ENCODE data around the gene DDX23. TPM values are rescaled to one million over a fixed set of nuclear protein-coding genes. Genes with fewer than 3 reads are reported as not detected.

The DDX23 gene
- total RNA-seq, 1 experiment from 2014 or later: 130 TPM

DNA sequence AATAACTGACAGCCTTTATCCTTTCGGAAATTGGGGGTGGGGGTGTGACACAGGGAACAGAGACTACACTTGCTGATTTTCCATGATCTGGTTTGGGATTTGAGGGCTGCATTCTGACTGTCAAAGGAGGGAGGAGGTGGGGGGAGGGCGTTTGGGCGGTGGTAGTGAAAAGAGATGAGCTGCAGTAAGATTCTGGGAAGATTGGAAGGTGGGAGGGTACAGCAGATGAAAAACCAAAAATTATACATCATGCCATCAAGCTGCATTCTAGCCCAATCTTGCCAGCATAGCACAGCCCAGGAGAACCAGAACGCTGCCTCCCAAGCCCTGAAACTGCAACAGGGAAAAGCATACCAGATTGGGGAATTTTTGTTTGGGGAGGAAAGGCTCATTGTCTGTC is 11.3 kb upstream of the DDX23 start:
- Histone ChIP-seq H3K4me1 (ENCODE audit: control insufficient read depth, insufficient read depth, low read length) (peaks cover 5% of the 10 kb centered on the region; the same call in 1 of the 2 replicates), H3K27me3 (ENCODE audit: control insufficient read depth, insufficient read depth, low read length) (peaks cover 10% of the 10 kb centered on the region), H3K9me3 (ENCODE audit: control insufficient read depth, insufficient read depth, low read depth, low read length) (no peaks in the 10 kb centered on the region), H3K4me3 (ENCODE audit: low read depth in 2 of 2, low read length in 2 of 2) (no peak overlapping the region), H3K27ac (ENCODE audit: low read length) (no peak overlapping the region), H3K36me3 (ENCODE audit: control insufficient read depth, insufficient read depth, low read length) (no peaks in the 10 kb centered on the region)
- in situ Hi-C loops (cut with HindIII; ENCODE audit: low pct_unique_long_range_greater_than_20kb, low sequenced_read_pairs) (no loop called here), intact Hi-C loops (cut with micrococcal nuclease; ENCODE audit: unreplicated experiment) (no loop called here)
- no peak for ATAC-seq
- POLR2A ChIA-PET: no interaction called here
- no peak for DNase-seq (ENCODE audit: low read depth, low spot score)
- no TSS peak for BruUV-seq (replicated peaks)
- CTCF ChIA-PET: no interaction called here
- TF ChIP-seq, protein P1, sequence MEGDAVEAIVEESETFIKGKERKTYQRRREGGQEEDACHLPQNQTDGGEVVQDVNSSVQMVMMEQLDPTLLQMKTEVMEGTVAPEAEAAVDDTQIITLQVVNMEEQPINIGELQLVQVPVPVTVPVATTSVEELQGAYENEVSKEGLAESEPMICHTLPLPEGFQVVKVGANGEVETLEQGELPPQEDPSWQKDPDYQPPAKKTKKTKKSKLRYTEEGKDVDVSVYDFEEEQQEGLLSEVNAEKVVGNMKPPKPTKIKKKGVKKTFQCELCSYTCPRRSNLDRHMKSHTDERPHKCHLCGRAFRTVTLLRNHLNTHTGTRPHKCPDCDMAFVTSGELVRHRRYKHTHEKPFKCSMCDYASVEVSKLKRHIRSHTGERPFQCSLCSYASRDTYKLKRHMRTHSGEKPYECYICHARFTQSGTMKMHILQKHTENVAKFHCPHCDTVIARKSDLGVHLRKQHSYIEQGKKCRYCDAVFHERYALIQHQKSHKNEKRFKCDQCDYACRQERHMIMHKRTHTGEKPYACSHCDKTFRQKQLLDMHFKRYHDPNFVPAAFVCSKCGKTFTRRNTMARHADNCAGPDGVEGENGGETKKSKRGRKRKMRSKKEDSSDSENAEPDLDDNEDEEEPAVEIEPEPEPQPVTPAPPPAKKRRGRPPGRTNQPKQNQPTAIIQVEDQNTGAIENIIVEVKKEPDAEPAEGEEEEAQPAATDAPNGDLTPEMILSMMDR (IDR thresholded peaks at IDR 0.05): no peak
- no peak for TF ChIP-seq SIN3A (IDR thresholded peaks at IDR 0.05; ENCODE audit: borderline replicate concordance, insufficient read depth, low read depth, low read length)
- TF ChIP-seq TCF7L2 (IDR thresholded peaks at IDR 0.05; ENCODE audit: low read depth, low read length): no peak
- TF ChIP-seq, protein P2, sequence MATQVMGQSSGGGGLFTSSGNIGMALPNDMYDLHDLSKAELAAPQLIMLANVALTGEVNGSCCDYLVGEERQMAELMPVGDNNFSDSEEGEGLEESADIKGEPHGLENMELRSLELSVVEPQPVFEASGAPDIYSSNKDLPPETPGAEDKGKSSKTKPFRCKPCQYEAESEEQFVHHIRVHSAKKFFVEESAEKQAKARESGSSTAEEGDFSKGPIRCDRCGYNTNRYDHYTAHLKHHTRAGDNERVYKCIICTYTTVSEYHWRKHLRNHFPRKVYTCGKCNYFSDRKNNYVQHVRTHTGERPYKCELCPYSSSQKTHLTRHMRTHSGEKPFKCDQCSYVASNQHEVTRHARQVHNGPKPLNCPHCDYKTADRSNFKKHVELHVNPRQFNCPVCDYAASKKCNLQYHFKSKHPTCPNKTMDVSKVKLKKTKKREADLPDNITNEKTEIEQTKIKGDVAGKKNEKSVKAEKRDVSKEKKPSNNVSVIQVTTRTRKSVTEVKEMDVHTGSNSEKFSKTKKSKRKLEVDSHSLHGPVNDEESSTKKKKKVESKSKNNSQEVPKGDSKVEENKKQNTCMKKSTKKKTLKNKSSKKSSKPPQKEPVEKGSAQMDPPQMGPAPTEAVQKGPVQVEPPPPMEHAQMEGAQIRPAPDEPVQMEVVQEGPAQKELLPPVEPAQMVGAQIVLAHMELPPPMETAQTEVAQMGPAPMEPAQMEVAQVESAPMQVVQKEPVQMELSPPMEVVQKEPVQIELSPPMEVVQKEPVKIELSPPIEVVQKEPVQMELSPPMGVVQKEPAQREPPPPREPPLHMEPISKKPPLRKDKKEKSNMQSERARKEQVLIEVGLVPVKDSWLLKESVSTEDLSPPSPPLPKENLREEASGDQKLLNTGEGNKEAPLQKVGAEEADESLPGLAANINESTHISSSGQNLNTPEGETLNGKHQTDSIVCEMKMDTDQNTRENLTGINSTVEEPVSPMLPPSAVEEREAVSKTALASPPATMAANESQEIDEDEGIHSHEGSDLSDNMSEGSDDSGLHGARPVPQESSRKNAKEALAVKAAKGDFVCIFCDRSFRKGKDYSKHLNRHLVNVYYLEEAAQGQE (IDR thresholded peaks at IDR 0.05; ENCODE audit: insufficient read depth in 1 of 2, low read depth in 2 of 2, low read length in 1 of 2): no peak
- no peak for TF ChIP-seq POLR2AphosphoS5 (IDR thresholded peaks at IDR 0.05; ENCODE audit: low read depth, low read length)

DNA sequence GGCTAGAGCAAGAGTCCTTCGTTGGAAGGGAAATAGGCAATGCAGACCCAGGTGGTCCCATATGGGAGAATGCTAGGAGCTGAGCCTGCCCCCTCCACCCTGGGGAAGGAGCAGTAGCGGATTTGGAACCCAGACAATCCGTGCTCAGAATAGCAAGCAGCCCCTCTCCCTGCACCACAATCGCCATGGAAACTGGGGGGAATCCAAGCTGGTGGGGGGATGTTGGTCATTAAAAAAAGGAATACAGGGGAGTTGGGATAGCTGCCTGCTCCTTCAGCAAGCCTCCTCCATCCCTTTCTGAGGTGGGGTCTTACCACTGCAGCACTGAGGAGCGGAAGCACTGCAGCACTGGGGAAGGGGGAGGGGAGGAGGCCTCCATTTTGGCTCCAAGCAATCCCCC is 10.8 kb upstream of the DDX23 start:
- Histone ChIP-seq H3K27ac (ENCODE audit: low read length) (no peak overlapping the region), H3K27me3 (ENCODE audit: control insufficient read depth, insufficient read depth, low read length) (peaks cover 10% of the 10 kb centered on the region), H3K9me3 (ENCODE audit: control insufficient read depth, insufficient read depth, low read depth, low read length) (no peaks in the 10 kb centered on the region), H3K4me3 (ENCODE audit: low read depth in 2 of 2, low read length in 2 of 2) (no peak overlapping the region), H3K4me1 (ENCODE audit: control insufficient read depth, insufficient read depth, low read length) (peaks cover 5% of the 10 kb centered on the region; the same call in 1 of the 2 replicates), H3K36me3 (ENCODE audit: control insufficient read depth, insufficient read depth, low read length) (no peaks in the 10 kb centered on the region)
- POLR2A ChIA-PET: no interaction called here
- intact Hi-C loops (cut with micrococcal nuclease; ENCODE audit: unreplicated experiment) (no loop called here), in situ Hi-C loops (cut with HindIII; ENCODE audit: low pct_unique_long_range_greater_than_20kb, low sequenced_read_pairs) (no loop called here)
- CTCF ChIA-PET: no interaction called here
- no peak for ATAC-seq
- no TSS peak for BruUV-seq (replicated peaks)
- no peak for DNase-seq (ENCODE audit: low read depth, low spot score)
- TF ChIP-seq, protein P1 (IDR thresholded peaks at IDR 0.05): no peak
- TF ChIP-seq, protein P2 (IDR thresholded peaks at IDR 0.05; ENCODE audit: insufficient read depth in 1 of 2, low read depth in 2 of 2, low read length in 1 of 2): no peak
- TF ChIP-seq TCF7L2 (IDR thresholded peaks at IDR 0.05; ENCODE audit: low read depth, low read length) (no peak), POLR2AphosphoS5 (IDR thresholded peaks at IDR 0.05; ENCODE audit: low read depth, low read length) (no peak), SIN3A (IDR thresholded peaks at IDR 0.05; ENCODE audit: borderline replicate concordance, insufficient read depth, low read depth, low read length) (no peak)
